ENCODE data around the gene RBBP8NL. TPM values are rescaled to one million over a fixed set of nuclear protein-coding genes. Genes with fewer than 3 reads are reported as not detected.

Gene RBBP8NL
- total RNA-seq, 1 experiment from 2014 or later: 39.2 TPM

GRCh38 chr20:62419759-62420158, 7.6 kb downstream of the RBBP8NL start:
- ChIA-PET POLR2A (no interaction called here), CTCF (interaction anchor here (0.6 to 1.2 kb wide), 2 partner anchors 10 to 33 kb away, joined by 3 to 4 read pairs; partner anchors contain the start of gene RPS21)
- no peaks in the 10 kb centered on the region for H3K9me3 Mint-ChIP-seq (ENCODE audit: unreplicated experiment)
- intact Hi-C loops (cut with micrococcal nuclease; ENCODE audit: unreplicated experiment): no loop called here
- no peak overlapping the region for H3K4me3 Mint-ChIP-seq (ENCODE audit: unreplicated experiment)
- no peaks in the 10 kb centered on the region for H3K27me3 Mint-ChIP-seq (ENCODE audit: insufficient read depth, unreplicated experiment)
- TF ChIP-seq CTCF (IDR thresholded peaks at IDR 0.05; ENCODE audit: insufficient read depth in 1 of 2, low read depth in 1 of 2, low read length in 1 of 2, severe bottlenecking in 1 of 2, unreplicated experiment in 1 of 2): no peak
- peaks cover 61% of the 10 kb centered on the region for H3K36me3 Mint-ChIP-seq (ENCODE audit: insufficient read depth, unreplicated experiment)
- Histone ChIP-seq H3K4me1 (peaks cover 41% of the 10 kb centered on the region), H3K4me3 (ENCODE audit: low read depth, low read length) (no peak overlapping the region), H3K27me3 (replicated peaks; ENCODE audit: control insufficient read depth, insufficient read depth, low read length) (no peaks in the 10 kb centered on the region), H3K36me3 (ENCODE audit: control insufficient read depth, insufficient read depth, low read length) (peaks cover 8% of the 10 kb centered on the region), H3K9me3 (no peaks in the 10 kb centered on the region)
- BruUV-seq (replicated peaks): no TSS peak
- peak overlapping the region; percentile 14 for H3K27ac Mint-ChIP-seq (ENCODE audit: unreplicated experiment)
- peaks cover 42% of the 10 kb centered on the region for H3K4me1 Mint-ChIP-seq (ENCODE audit: low read depth, unreplicated experiment)
- no peak for DNase-seq

GRCh38 chr20:62418709-62419487, 8.4 kb downstream of the RBBP8NL start:
- no peaks in the 10 kb centered on the region for H3K9me3 Mint-ChIP-seq (ENCODE audit: unreplicated experiment)
- Histone ChIP-seq H3K9me3 (no peaks in the 10 kb centered on the region), H3K36me3 (ENCODE audit: control insufficient read depth, insufficient read depth, low read length) (peaks cover 10% of the 10 kb centered on the region), H3K4me3 (ENCODE audit: low read depth, low read length) (no peak overlapping the region), H3K4me1 (peaks cover 36% of the 10 kb centered on the region), H3K27me3 (replicated peaks; ENCODE audit: control insufficient read depth, insufficient read depth, low read length) (no peaks in the 10 kb centered on the region)
- peaks cover 64% of the 10 kb centered on the region for H3K36me3 Mint-ChIP-seq (ENCODE audit: insufficient read depth, unreplicated experiment)
- ChIA-PET POLR2A (interaction anchor here (0.6 kb wide), 1 partner anchor 21 kb away, joined by 3 read pairs; no protein-coding TSS in a partner anchor), CTCF (interaction anchor here (0.6 to 1.2 kb wide), 2 partner anchors 9 to 32 kb away, joined by 3 to 4 read pairs; partner anchors contain the start of gene RPS21)
- no peak for TF ChIP-seq CTCF (IDR thresholded peaks at IDR 0.05; ENCODE audit: insufficient read depth in 1 of 2, low read depth in 1 of 2, low read length in 1 of 2, severe bottlenecking in 1 of 2, unreplicated experiment in 1 of 2)
- intact Hi-C loops (cut with micrococcal nuclease; ENCODE audit: unreplicated experiment): no loop called here
- no TSS peak for BruUV-seq (replicated peaks)
- peak overlapping the region; percentile 69 for H3K27ac Mint-ChIP-seq (ENCODE audit: unreplicated experiment)
- H3K4me3 Mint-ChIP-seq (ENCODE audit: unreplicated experiment): no peak overlapping the region
- DNase-seq: no peak
- H3K4me1 Mint-ChIP-seq (ENCODE audit: low read depth, unreplicated experiment): peaks cover 35% of the 10 kb centered on the region
- no peaks in the 10 kb centered on the region for H3K27me3 Mint-ChIP-seq (ENCODE audit: insufficient read depth, unreplicated experiment)

GRCh38 chr20:62417981-62418708, 9.2 kb downstream of the RBBP8NL start:
- Histone ChIP-seq H3K9me3 (no peaks in the 10 kb centered on the region), H3K4me3 (ENCODE audit: low read depth, low read length) (no peak overlapping the region), H3K4me1 (peaks cover 36% of the 10 kb centered on the region), H3K27me3 (replicated peaks; ENCODE audit: control insufficient read depth, insufficient read depth, low read length) (no peaks in the 10 kb centered on the region), H3K36me3 (ENCODE audit: control insufficient read depth, insufficient read depth, low read length) (peaks cover 12% of the 10 kb centered on the region)
- ChIA-PET CTCF (no interaction called here), POLR2A (interaction anchor here (0.6 kb wide), 1 partner anchor 22 kb away, joined by 3 read pairs; no protein-coding TSS in a partner anchor)
- Mint-ChIP-seq H3K36me3 (ENCODE audit: insufficient read depth, unreplicated experiment) (peaks cover 72% of the 10 kb centered on the region), H3K4me1 (ENCODE audit: low read depth, unreplicated experiment) (peaks cover 28% of the 10 kb centered on the region), H3K27ac (ENCODE audit: unreplicated experiment) (peak overlapping the region; percentile 69), H3K4me3 (ENCODE audit: unreplicated experiment) (no peak overlapping the region), H3K27me3 (ENCODE audit: insufficient read depth, unreplicated experiment) (no peaks in the 10 kb centered on the region), H3K9me3 (ENCODE audit: unreplicated experiment) (no peaks in the 10 kb centered on the region)
- DNase-seq: no peak
- no TSS peak for BruUV-seq (replicated peaks)
- TF ChIP-seq CTCF (IDR thresholded peaks at IDR 0.05; ENCODE audit: insufficient read depth in 1 of 2, low read depth in 1 of 2, low read length in 1 of 2, severe bottlenecking in 1 of 2, unreplicated experiment in 1 of 2): no peak
- intact Hi-C loops (cut with micrococcal nuclease; ENCODE audit: unreplicated experiment): no loop called here
